Vagina (tissue), 2 donors: ENCODE results near the gene OR10A7. TPM values are rescaled to one million over a fixed set of nuclear protein-coding genes. Genes with fewer than 3 reads are reported as not detected.

Source experiments
- DNase-seq, 2 donors: peaks; one replicate each; pipeline ENCODE4 v3.0.0-alpha.2; 2017; ENCODE audit errors: extremely low spot score in 2 of 2
- H3K27ac ChIP-seq: fragments of 200-600 bp; sonication (generic); one replicate; pipeline ENCODE4 v1.5.1; 2019
- H3K27me3 ChIP-seq: fragments of 200-600 bp; sonication (generic); one replicate; pipeline ENCODE4 v1.5.1; 2019
- H3K36me3 ChIP-seq, 2 donors: fragments of 200-600 bp; sonication (generic); one replicate each; pipeline ENCODE4 v1.5.1; 2017 to 2019
- H3K4me1 ChIP-seq: fragments of 200-600 bp; sonication (generic); one replicate; pipeline ENCODE4 v1.5.1; 2019
- H3K4me3 ChIP-seq, 2 donors: fragments of 200-600 bp; sonication (generic); 1 replicate in 1 of 2; 2 replicates in 1 of 2; pipeline ENCODE4 v1.5.1; 2016 to 2019
- H3K9me3 ChIP-seq: fragments of 200-600 bp; sonication (generic); one replicate; pipeline ENCODE4 v1.5.1; 2019
- CTCF ChIP-seq, 3 experiments: fragments of 450-650 bp in 2 of 3; fragments of 200-600 bp in 1 of 3; sonication (generic) in 1 of 3; IDR thresholded peaks; one replicate each; pipeline ENCODE4 v1.5.1; 2017 to 2019; ENCODE audit warnings: antibody characterized with exemption in 3 of 3, mild to moderate bottlenecking in 2 of 3, moderate library complexity in 2 of 3
- POLR2A ChIP-seq, 2 donors: fragments of 450-650 bp; IDR thresholded peaks; one replicate each; pipeline ENCODE4 v1.6.1; 2017; ENCODE audit warnings: antibody characterized with exemption in 2 of 2, mild to moderate bottlenecking in 2 of 2, moderate library complexity in 2 of 2
- POLR2AphosphoS5 ChIP-seq, 2 donors: sonication (generic); formaldehyde crosslinking; IDR thresholded peaks; one replicate each; pipeline ENCODE4 v1.9.0; 2017; ENCODE audit warnings: antibody characterized with exemption in 2 of 2, mild to moderate bottlenecking in 2 of 2, low read depth in 1 of 2; ENCODE audit not compliant: insufficient read depth in 1 of 2
- intact Hi-C: fragments of 100-400 bp; cut with DNase I; formaldehyde crosslinking; loops from one replicate; pipeline ENCODE4 v1.15.1; 2023
- total RNA-seq: library from RNA; depleted of rRNA; stranded (reverse); fragments of >200 nt; gene quantifications from one replicate; pipeline ENCODE4 v1.2.3, GENCODE V29; 2016

Gene OR10A7
- total RNA-seq, 1 donor from 2014 or later: not detected

- intact Hi-C loops: no loop called here
- H3K36me3 ChIP-seq: no peaks in the 10 kb centered on the region
Observed at GRCh38 chr12:55258303-55258702, 37.5 kb downstream of the OR10A7 start.

More at GRCh38 chr12:55258303-55258702, 37.5 kb downstream of the OR10A7 start:
- Histone ChIP-seq H3K27me3 (no peaks in the 10 kb centered on the region), H3K4me1 (no peaks in the 10 kb centered on the region), H3K4me3 (no peak overlapping the region), H3K27ac (no peak overlapping the region), H3K9me3 (no peaks in the 10 kb centered on the region)
- DNase-seq: no peak
- TF ChIP-seq POLR2A (IDR thresholded peaks at IDR 0.05): no peak
- no peak for TF ChIP-seq POLR2AphosphoS5 (IDR thresholded peaks at IDR 0.05; ENCODE audit: insufficient read depth in 1 of 2, low read depth in 1 of 2)
- TF ChIP-seq CTCF (IDR thresholded peaks at IDR 0.05): no peak

Other genes starting within 250 kb of the OR10A7 start
- gene TESPA1, start 236.3 kb upstream of the OR10A7 start, total RNA-seq: 2.5 TPM
- not detected for gene NEUROD4, start 201.1 kb upstream of the OR10A7 start, total RNA-seq
- not detected for gene OR9K2, start 94.6 kb upstream of the OR10A7 start, total RNA-seq
- gene OR6C74, start 23.6 kb downstream of the OR10A7 start, total RNA-seq: not detected
- not detected for gene OR6C6, start 75.5 kb downstream of the OR10A7 start, total RNA-seq
- gene OR6C1, start 93.3 kb downstream of the OR10A7 start, total RNA-seq: not detected
- not detected for gene OR6C3, start 109.7 kb downstream of the OR10A7 start, total RNA-seq
- not detected for gene OR6C75, start 141.9 kb downstream of the OR10A7 start, total RNA-seq
- not detected for gene OR6C65, start 179.5 kb downstream of the OR10A7 start, total RNA-seq
- not detected for gene OR6C76, start 205.2 kb downstream of the OR10A7 start, total RNA-seq
- not detected for gene OR6C2, start 223.1 kb downstream of the OR10A7 start, total RNA-seq
- not detected for gene OR6C70, start 249.1 kb downstream of the OR10A7 start, total RNA-seq